H9 (cell line): ENCODE results near the gene HMOX1. TPM values are rescaled to one million over a fixed set of nuclear protein-coding genes. Genes with fewer than 3 reads are reported as not detected.

Source experiments
- DNase-seq: peaks from one replicate; pipeline ENCODE4 v3.0.0-alpha.2; 2017
- H2AFZ ChIP-seq: one replicate; pipeline ENCODE4 v1.6.1; 2013; ENCODE audit warnings: mild to moderate bottlenecking, low read length, control low read depth, moderate library complexity
- H2AK5ac ChIP-seq: 2 replicates; pipeline ENCODE4 v1.6.1; 2013; ENCODE audit warnings: low read length, control low read depth, mixed read lengths; ENCODE audit not compliant: insufficient read length
- H2BK120ac ChIP-seq: one replicate; pipeline ENCODE4 v1.6.1; 2013; ENCODE audit warnings: low read depth, mild to moderate bottlenecking, low read length, control low read depth, inconsistent platforms; ENCODE audit not compliant: poor library complexity, severe bottlenecking
- H2BK12ac ChIP-seq: 2 replicates; pipeline ENCODE4 v1.6.1; 2013; ENCODE audit warnings: low read length, control low read depth, mixed read lengths, low read depth; ENCODE audit not compliant: insufficient read length
- H2BK15ac ChIP-seq: 2 replicates; pipeline ENCODE4 v1.6.1; 2013; ENCODE audit warnings: low read depth, low read length, control low read depth
- H2BK20ac ChIP-seq: one replicate; pipeline ENCODE4 v1.6.1; 2013; ENCODE audit warnings: low read depth, mild to moderate bottlenecking, low read length, control low read depth, inconsistent platforms; ENCODE audit not compliant: poor library complexity, severe bottlenecking
- H2BK5ac ChIP-seq: 2 replicates; pipeline ENCODE4 v1.6.1; 2013; ENCODE audit warnings: low read length, control low read depth, mixed read lengths; ENCODE audit not compliant: insufficient read length
- H3K14ac ChIP-seq: 2 replicates; pipeline ENCODE4 v1.6.1; 2013; ENCODE audit warnings: low read length, control low read depth; ENCODE audit not compliant: insufficient read depth
- H3K18ac ChIP-seq: 2 replicates; pipeline ENCODE4 v1.6.1; 2013; ENCODE audit warnings: low read depth, mild to moderate bottlenecking, mixed read lengths, low read length, control low read depth; ENCODE audit not compliant: insufficient read length
- H3K23ac ChIP-seq: 2 replicates; pipeline ENCODE4 v1.6.1; 2013; ENCODE audit warnings: low read length, control low read depth, mixed read lengths, low read depth; ENCODE audit not compliant: insufficient read length
- H3K23me2 ChIP-seq: 2 replicates; pipeline ENCODE4 v1.6.1; 2013; ENCODE audit warnings: low read depth, mild to moderate bottlenecking, mixed read lengths, low read length, control low read depth; ENCODE audit not compliant: insufficient read length, poor library complexity, severe bottlenecking
- H3K27ac ChIP-seq: 2 replicates; pipeline ENCODE4 v1.5.1; 2013; ENCODE audit warnings: low read length, control low read depth, mixed read lengths, low read depth; ENCODE audit not compliant: insufficient read length
- H3K27me3 ChIP-seq: 2 replicates; pipeline ENCODE4 v1.6.1; 2013; ENCODE audit warnings: low read length, control low read depth, inconsistent platforms; ENCODE audit not compliant: insufficient read depth
- H3K4ac ChIP-seq: 2 replicates; pipeline ENCODE4 v1.6.1; 2013; ENCODE audit warnings: low read depth, mild to moderate bottlenecking, control low read depth, inconsistent platforms, low read length, moderate library complexity
- H3K4me1 ChIP-seq: 2 replicates; pipeline ENCODE4 v1.6.1; 2013; ENCODE audit warnings: low read length, control low read depth, inconsistent platforms; ENCODE audit not compliant: insufficient read depth
- H3K4me2 ChIP-seq: 2 replicates; pipeline ENCODE4 v1.6.1; 2013; ENCODE audit warnings: low read length, control low read depth, mixed read lengths; ENCODE audit not compliant: insufficient read length, insufficient read depth
- H3K56ac ChIP-seq: 2 replicates; pipeline ENCODE4 v1.6.1; 2013; ENCODE audit warnings: low read depth, mild to moderate bottlenecking, mixed read lengths, low read length, control low read depth; ENCODE audit not compliant: insufficient read length
- H3K79me1 ChIP-seq: 2 replicates; pipeline ENCODE4 v1.6.1; 2013; ENCODE audit warnings: low read depth, mild to moderate bottlenecking, moderate library complexity, low read length, control low read depth, inconsistent platforms; ENCODE audit not compliant: insufficient read depth, poor library complexity, severe bottlenecking
- H3K79me2 ChIP-seq: 2 replicates; pipeline ENCODE4 v1.6.1; 2013; ENCODE audit warnings: low read length, control low read depth, inconsistent platforms; ENCODE audit not compliant: insufficient read depth
- H3K9ac ChIP-seq: 2 replicates; pipeline ENCODE4 v1.6.1; 2013; ENCODE audit warnings: low read length, control low read depth, mixed read lengths; ENCODE audit not compliant: insufficient read length; ENCODE audit errors: extremely low read depth
- H3K9me3 ChIP-seq: one replicate; pipeline ENCODE4 v1.6.1; 2013; ENCODE audit warnings: low read depth, low read length, inconsistent platforms; ENCODE audit not compliant: control insufficient read depth
- H3T11ph ChIP-seq: one replicate; pipeline ENCODE4 v1.6.1; 2013; ENCODE audit warnings: mild to moderate bottlenecking, low read length, control low read depth, inconsistent platforms
- H4K20me1 ChIP-seq: one replicate; pipeline ENCODE4 v1.6.1; 2013; ENCODE audit not compliant: control insufficient read depth, insufficient read length, insufficient read depth
- H4K5ac ChIP-seq: 2 replicates; pipeline ENCODE4 v1.6.1; 2013; ENCODE audit warnings: low read depth, mild to moderate bottlenecking, mixed read lengths, low read length, control low read depth; ENCODE audit not compliant: insufficient read length
- H4K8ac ChIP-seq: replicated peaks from 2 replicates; pipeline ENCODE4 v1.6.1; 2013; ENCODE audit warnings: low read length, control low read depth, mixed read lengths, low read depth; ENCODE audit not compliant: insufficient read length
- H4K91ac ChIP-seq: 2 replicates; pipeline ENCODE4 v1.6.1; 2013; ENCODE audit warnings: low read depth, mild to moderate bottlenecking, moderate library complexity, mixed read lengths, low read length, control low read depth; ENCODE audit not compliant: insufficient read length
- H3K27ac Mint-ChIP-seq, 3 experiments: 2 replicates in 2 of 3; 3 replicates in 1 of 3; pipeline ENCODE4 v1.8.0; 2020 to 2021; ENCODE audit warnings: mixed read lengths in 3 of 3, mild to moderate bottlenecking in 1 of 3, moderate library complexity in 1 of 3
- H3K27me3 Mint-ChIP-seq: 2 replicates; pipeline ENCODE4 v1.8.0; 2021; ENCODE audit warnings: low read depth, mild to moderate bottlenecking, moderate library complexity, mixed read lengths
- H3K36me3 Mint-ChIP-seq, 3 experiments: 2 replicates in 2 of 3; 3 replicates in 1 of 3; pipeline ENCODE4 v1.8.0; 2020 to 2021; ENCODE audit warnings: low read depth in 3 of 3, mixed read lengths in 3 of 3; ENCODE audit not compliant: insufficient read depth in 1 of 3
- H3K4me1 Mint-ChIP-seq, 2 experiments: 2 replicates each; pipeline ENCODE4 v1.8.0; 2020; ENCODE audit warnings: mixed read lengths in 2 of 2
- H3K4me3 Mint-ChIP-seq, 2 experiments: 2 replicates in 1 of 2; 3 replicates in 1 of 2; pipeline ENCODE4 v1.8.0; 2020 to 2021; ENCODE audit warnings: mild to moderate bottlenecking in 2 of 2, mixed read lengths in 2 of 2, moderate library complexity in 1 of 2
- H3K9me3 Mint-ChIP-seq, 2 experiments: 2 replicates in 1 of 2; 3 replicates in 1 of 2; pipeline ENCODE4 v1.8.0; 2020; ENCODE audit warnings: mild to moderate bottlenecking in 2 of 2, mixed read lengths in 2 of 2, moderate library complexity in 1 of 2
- WGBS: extraction: QIAGEN DNeasy Blood & Tissue Kit; methylation state at CpG from one replicate; pipeline ENCODE4 v1.1.7; 2013; ENCODE audit warnings: missing lambda C conversion rate, low lambda C conversion rate, mixed read lengths; ENCODE audit not compliant: insufficient read length; ENCODE audit errors: extremely low coverage; 5-methylcytosine and 5-hydroxymethylcytosine counted together
- total RNA-seq: library from RNA; stranded (reverse); gene quantifications from 2 replicates; pipeline ENCODE4 v1.2.1, GENCODE V29; 2021
- TF ChIP-seq, protein P1 (sequence below): fragments of 200-600 bp; sonication (generic); conservative IDR thresholded peaks from 3 replicates; pipeline ENCODE4 v1.8.0; 2021; ENCODE audit warnings: antibody characterized with exemption, mild to moderate bottlenecking

HMOX1 gene
- total RNA-seq, 1 experiment from 2014 or later, result 22.7 TPM

- H3K27me3 ChIP-seq, result no peaks in the 10 kb centered on the region
- no peaks in the 10 kb centered on the region; a peak in 1 of 5 replicates for H3K9me3 Mint-ChIP-seq
- no peak overlapping the region for H2AFZ ChIP-seq
- no peaks in the 10 kb centered on the region for H3K23me2 ChIP-seq
- no peaks in the 10 kb centered on the region for H3K79me1 ChIP-seq
- H3T11ph ChIP-seq, result no peak overlapping the region
- H3K27me3 Mint-ChIP-seq, result no peaks in the 10 kb centered on the region
- no peak overlapping the region for H2AK5ac ChIP-seq
- no peak overlapping the region for H2BK20ac ChIP-seq
- no peak overlapping the region for H4K91ac ChIP-seq
- peaks cover 3 to 60% (median 6%) of the 10 kb centered on the region in 3 experiments; a peak in 5 of 7 replicates for H3K36me3 Mint-ChIP-seq
- no peak overlapping the region for H2BK15ac ChIP-seq
- H3K14ac ChIP-seq, result no peak overlapping the region
- no peaks in the 10 kb centered on the region for H3K4me1 ChIP-seq
- peaks cover 2 to 4% of the 10 kb centered on the region in 2 experiments for H3K4me1 Mint-ChIP-seq
- H3K27ac Mint-ChIP-seq, result no peak overlapping the region
- WGBS, result no CpG with 5 or more reads among the region's 19 CpGs
- H3K56ac ChIP-seq, result no peak overlapping the region
- no peaks in the 10 kb centered on the region for H3K9me3 ChIP-seq
- H4K5ac ChIP-seq, result no peak overlapping the region
- TF ChIP-seq, protein P1, sequence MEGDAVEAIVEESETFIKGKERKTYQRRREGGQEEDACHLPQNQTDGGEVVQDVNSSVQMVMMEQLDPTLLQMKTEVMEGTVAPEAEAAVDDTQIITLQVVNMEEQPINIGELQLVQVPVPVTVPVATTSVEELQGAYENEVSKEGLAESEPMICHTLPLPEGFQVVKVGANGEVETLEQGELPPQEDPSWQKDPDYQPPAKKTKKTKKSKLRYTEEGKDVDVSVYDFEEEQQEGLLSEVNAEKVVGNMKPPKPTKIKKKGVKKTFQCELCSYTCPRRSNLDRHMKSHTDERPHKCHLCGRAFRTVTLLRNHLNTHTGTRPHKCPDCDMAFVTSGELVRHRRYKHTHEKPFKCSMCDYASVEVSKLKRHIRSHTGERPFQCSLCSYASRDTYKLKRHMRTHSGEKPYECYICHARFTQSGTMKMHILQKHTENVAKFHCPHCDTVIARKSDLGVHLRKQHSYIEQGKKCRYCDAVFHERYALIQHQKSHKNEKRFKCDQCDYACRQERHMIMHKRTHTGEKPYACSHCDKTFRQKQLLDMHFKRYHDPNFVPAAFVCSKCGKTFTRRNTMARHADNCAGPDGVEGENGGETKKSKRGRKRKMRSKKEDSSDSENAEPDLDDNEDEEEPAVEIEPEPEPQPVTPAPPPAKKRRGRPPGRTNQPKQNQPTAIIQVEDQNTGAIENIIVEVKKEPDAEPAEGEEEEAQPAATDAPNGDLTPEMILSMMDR, result no peak
- no peak overlapping the region for H3K9ac ChIP-seq
- H2BK5ac ChIP-seq, result no peak overlapping the region
- H2BK120ac ChIP-seq, result no peak overlapping the region
- no peaks in the 10 kb centered on the region for H4K20me1 ChIP-seq
- H3K4ac ChIP-seq, result no peak overlapping the region
- no peak overlapping the region for H3K18ac ChIP-seq
- no peak overlapping the region for H3K4me3 Mint-ChIP-seq
- H4K8ac ChIP-seq, result no peak overlapping the region
- no peak overlapping the region for H3K4me2 ChIP-seq
- no peak overlapping the region for H3K27ac ChIP-seq
- H2BK12ac ChIP-seq, result no peak overlapping the region
- no peak for DNase-seq
- H3K79me2 ChIP-seq, result no peaks in the 10 kb centered on the region
- no peak overlapping the region for H3K23ac ChIP-seq
These were observed 5.9 kb downstream of the HMOX1 start for GRCh38 chr22:35386670-35387288.
